Cardiac fibroblast (primary cell): Measurements from ENCODE around the gene JADE3.

Experiments
- DNase-seq, 2 donors: peaks; one replicate each; pipeline versions ENCODE4 v3.0.0 to v3.0.0-alpha.2; 2010; ENCODE audit warnings: low read depth in 2 of 2
- H3K4me3 ChIP-seq, 2 donors: replicated peaks in 1 of 2; 1 replicate in 1 of 2; 2 replicates in 1 of 2; pipeline ENCODE4 v1.5.1; 2011; ENCODE audit warnings: low read depth in 2 of 2, low read length in 2 of 2, mild to moderate bottlenecking in 2 of 2, moderate library complexity in 1 of 2
- CTCF ChIP-seq: IDR thresholded peaks from one replicate; pipeline ENCODE4 v1.5.1; 2011; ENCODE audit warnings: low read depth, mild to moderate bottlenecking, low read length, inconsistent platforms

Gene JADE3

DNA sequence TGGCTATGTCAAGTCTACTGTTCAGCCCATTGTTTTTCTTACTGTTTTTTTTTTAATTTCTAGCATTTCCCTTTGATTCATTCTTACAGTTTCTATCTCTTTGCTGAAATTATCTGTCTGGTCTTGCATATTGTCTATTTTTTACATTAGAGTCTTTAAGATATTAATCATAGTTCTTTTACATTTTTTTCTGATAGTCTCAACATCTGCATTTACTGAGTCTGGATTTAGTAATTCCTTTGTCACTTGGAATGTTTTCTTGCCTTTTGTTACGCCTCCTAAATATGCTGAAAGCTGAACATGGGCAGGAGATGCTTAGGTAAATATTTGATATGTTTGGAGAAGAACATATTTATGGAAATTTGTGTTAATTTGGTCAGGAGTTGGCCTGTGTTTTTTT, 10.4 kb downstream of the JADE3 start:
- H3K4me3 ChIP-seq = no peak overlapping the region
- DNase-seq = peak in 1 of 2 donors; percentile 52
- no peak for TF ChIP-seq CTCF

DNA sequence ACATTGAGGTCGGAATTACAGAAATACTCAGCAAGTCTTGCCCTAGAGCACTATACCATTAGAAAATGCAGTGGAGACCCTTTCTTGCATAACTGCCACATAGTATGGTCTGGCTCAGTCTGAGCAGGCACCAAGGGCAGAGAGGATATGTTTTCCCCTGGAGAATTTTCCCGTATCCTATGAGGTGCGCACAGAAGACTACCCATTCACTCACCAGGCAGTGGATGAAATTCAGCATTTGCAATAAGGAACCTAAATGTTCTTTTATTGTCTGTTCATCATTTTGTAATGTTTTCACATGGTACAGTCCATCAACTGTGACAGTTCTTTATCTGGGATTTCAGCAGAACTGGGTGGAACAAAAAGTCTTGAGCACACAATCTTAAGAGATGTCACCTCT, 15.5 kb downstream of the JADE3 start:
- DNase-seq = no peak
- TF ChIP-seq CTCF = no peak
- no peak overlapping the region for H3K4me3 ChIP-seq

GRCh38 chrX:46929439-46930261, 17.4 kb downstream of the JADE3 start:
- peak; percentile 16 to 54 for DNase-seq
- TF ChIP-seq CTCF = no peak
- no peak overlapping the region for H3K4me3 ChIP-seq

DNA sequence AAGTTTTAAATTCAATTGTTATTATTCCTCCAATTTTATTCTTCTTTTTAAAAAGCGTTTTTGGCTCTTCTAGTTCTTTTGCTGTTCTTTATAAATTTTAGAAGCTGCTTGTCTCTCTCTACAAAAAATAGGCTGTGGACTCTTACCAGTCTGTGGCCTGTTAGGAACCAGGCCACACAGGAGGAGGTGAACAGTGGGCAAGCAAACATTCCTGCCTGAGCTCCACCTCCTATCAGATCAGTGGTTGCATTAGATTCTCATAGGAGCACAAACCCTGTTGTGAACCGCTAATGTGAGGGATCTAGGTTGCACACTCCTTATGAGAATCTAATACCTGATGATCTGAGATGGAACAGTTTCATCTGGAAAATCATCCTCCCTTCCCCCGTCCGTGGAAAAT, 23.1 kb downstream of the JADE3 start:
- no peak for DNase-seq
- no peak overlapping the region for H3K4me3 ChIP-seq
- no peak for TF ChIP-seq CTCF

DNA sequence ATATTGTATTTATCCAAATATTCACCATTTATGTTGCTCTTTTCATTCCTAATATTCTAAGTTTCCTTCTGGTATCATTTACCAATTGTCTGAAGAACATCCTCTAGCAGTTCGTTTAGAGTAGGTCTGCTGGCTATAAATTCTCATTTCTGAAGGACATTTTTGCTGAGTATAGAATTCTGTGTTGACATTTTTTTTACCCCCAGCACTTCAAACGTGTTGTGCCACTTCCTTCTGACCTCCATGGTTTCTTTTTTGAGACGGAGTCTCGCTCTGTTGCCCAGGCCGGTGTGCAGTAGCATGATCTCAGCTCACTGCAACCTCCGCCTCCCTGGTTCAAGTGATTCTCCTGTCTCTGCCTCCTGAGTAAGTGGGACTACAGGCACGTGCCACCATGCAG, 26.4 kb downstream of the JADE3 start:
- no peak for TF ChIP-seq CTCF
- no peak for DNase-seq
- no peak overlapping the region for H3K4me3 ChIP-seq

GRCh38 chrX:46941341-46941740, 29.1 kb downstream of the JADE3 start:
- no peak overlapping the region for H3K4me3 ChIP-seq
- no peak for TF ChIP-seq CTCF
- DNase-seq = no peak

- H3K4me3 ChIP-seq = no peak overlapping the region
- no peak for TF ChIP-seq CTCF
- no peak for DNase-seq
Observed at GRCh38 chrX:46953137-46953527, 40.9 kb downstream of the JADE3 start.
